GM12878 (cell line): ENCODE results near the gene COMMD1. TPM values are rescaled to one million over a fixed set of nuclear protein-coding genes. Genes with fewer than 3 reads are reported as not detected.
"Not testable (repeated sequence)": the region's sequence is repeated elsewhere in the genome, so short reads cannot be mapped to it uniquely, and the experiment has no call there.

Source experiments
- ATAC-seq: fragments of 200-7000 bp; cut with Tn5 transposase; 3 replicates; pipeline ENCODE4 v1.9.1; 2020; ENCODE audit warnings: mild to moderate bottlenecking, moderate library complexity
- BruUV-seq: library from RNA; stranded (reverse); fragments of 400-500 nt; replicated peaks from 2 replicates; lab custom pipeline; 2021; lab: Mats Ljungman, UMichigan
- CTCF ChIA-PET: fragments of 300-600 bp; sonication (Branson Sonifier 250); formaldehyde crosslinking; extraction: SDS; loops from one replicate; lab custom pipeline; 2021; ENCODE audit warnings: inconsistent platforms; lab: Yijun Ruan, JAX
- POLR2A ChIA-PET: fragments of 350-600 bp; formaldehyde crosslinking; extraction: SDS; loops from one replicate; lab custom pipeline; 2021; ENCODE audit warnings: inconsistent platforms; lab: Charles Lee
- RAD21 ChIA-PET: fragments of 300-600 bp; sonication (Branson Sonifier 250); formaldehyde crosslinking; loops from one replicate; lab custom pipeline; 2023; ENCODE audit warnings: antibody characterized with exemption; ENCODE audit not compliant: unreplicated experiment; lab: Charles Lee
- SMC1A ChIA-PET: fragments of 300-600 bp; sonication (Branson Sonifier 250); formaldehyde crosslinking; loops from one replicate; lab custom pipeline; 2023; ENCODE audit not compliant: unreplicated experiment, uncharacterized antibody; lab: Charles Lee
- DNase-seq: peaks from one replicate; pipeline ENCODE4 v3.0.0-alpha.2; 2011; ENCODE audit warnings: low read depth, low spot score
- FAIRE-seq: peaks from 3 replicates; lab custom pipeline; 2011; peaks lifted over from hg19 to GRCh38; lab: Jason Lieb, UNC
- H2AFZ ChIP-seq: 2 replicates; pipeline ENCODE4 v1.6.0; 2011; ENCODE audit warnings: low read depth, low read length, control low read depth; ENCODE audit not compliant: control insufficient read depth
- H3K27ac ChIP-seq: 2 replicates; pipeline ENCODE4 v1.5.1; 2011; ENCODE audit warnings: control low read depth; ENCODE audit not compliant: control insufficient read depth, insufficient read depth
- H3K27me3 ChIP-seq, 2 experiments: replicated peaks in 1 of 2; 2 replicates each; pipeline versions ENCODE4 v1.6.0 to v1.6.1; 2011; ENCODE audit warnings: low read length in 1 of 2; ENCODE audit not compliant: control insufficient read depth in 2 of 2, insufficient read depth in 2 of 2
- H3K36me3 ChIP-seq, 2 experiments: 2 replicates each; pipeline ENCODE4 v1.5.1; 2011; ENCODE audit warnings: low read length in 1 of 2; ENCODE audit not compliant: control insufficient read depth in 2 of 2, insufficient read depth in 2 of 2
- H3K4me1 ChIP-seq: 2 replicates; pipeline ENCODE4 v1.6.1; 2011; ENCODE audit warnings: mild to moderate bottlenecking, low read length, moderate library complexity, mixed read lengths; ENCODE audit not compliant: control insufficient read depth, insufficient read depth
- H3K4me2 ChIP-seq: 2 replicates; pipeline ENCODE4 v1.6.0; 2011; ENCODE audit warnings: control low read depth; ENCODE audit not compliant: control insufficient read depth, insufficient read depth
- H3K4me3 ChIP-seq: fragments of 200-600 bp; sonication (generic); 2 replicates; pipeline ENCODE4 v1.5.1; 2016
- H3K79me2 ChIP-seq: 2 replicates; pipeline ENCODE4 v1.6.0; 2011; ENCODE audit warnings: low read length; ENCODE audit not compliant: control insufficient read depth, insufficient read depth
- H3K9ac ChIP-seq: 2 replicates; pipeline ENCODE4 v1.8.0; 2011; ENCODE audit warnings: low read length, control low read depth, mixed read lengths; ENCODE audit not compliant: control insufficient read depth, insufficient read depth
- H3K9me3 ChIP-seq: replicated peaks from 3 replicates; pipeline ENCODE4 v1.5.1; 2011; ENCODE audit warnings: mild to moderate bottlenecking, low read length; ENCODE audit not compliant: control insufficient read depth, insufficient read depth
- H4K20me1 ChIP-seq: 2 replicates; pipeline ENCODE4 v1.6.0; 2011; ENCODE audit not compliant: control insufficient read depth, insufficient read depth
- CBFB ChIP-seq: IDR thresholded peaks from 2 replicates; pipeline ENCODE4 v1.6.1; 2016; ENCODE audit warnings: antibody characterized with exemption, low read depth
- RAD51 ChIP-seq: fragments of 450-650 bp; IDR thresholded peaks from 2 replicates; pipeline ENCODE4 v1.6.1; 2016; ENCODE audit warnings: moderate library complexity, mild to moderate bottlenecking, inconsistent platforms
- SMAD5 ChIP-seq: IDR thresholded peaks from 2 replicates; pipeline ENCODE4 v1.6.1; 2016; ENCODE audit warnings: antibody characterized with exemption, low read depth
- WGBS: methylation state at CpG from one replicate; pipeline ENCODE4 v1.1.6; 2016; ENCODE audit warnings: low lambda C conversion rate; ENCODE audit not compliant: insufficient replicate concordance, insufficient coverage; ENCODE audit errors: missing lambda C conversion rate; 5-methylcytosine and 5-hydroxymethylcytosine counted together
- in situ Hi-C: fragments of 300-500 bp; cut with MboI; formaldehyde crosslinking; loops from 9 replicates; pipeline ENCODE4 v1.14.3; 2018; ENCODE audit warnings: mixed read lengths
- intact Hi-C: fragments of 100-400 bp; cut with micrococcal nuclease; formaldehyde crosslinking; loops from one replicate; pipeline ENCODE4 v1.14.2; 2022; ENCODE audit not compliant: unreplicated experiment
- polyA plus RNA-seq, 11 experiments: library from polyadenylated mRNA; depleted of rRNA in 4 of 11; unstranded in 6 of 11; stranded (reverse) in 5 of 11; fragments of >200 nt; fragmentation: Nextera tagmentation in 4 of 11; fragmentation: Illumina TruSeq in 1 of 11; extraction: Ambion mirVana in 4 of 11; extraction: Trizol in 1 of 11; gene quantifications; 1 replicate in 1 of 11; 2 replicates in 10 of 11; pipeline versions ENCODE4 v1.2.1 to v1.2.3, GENCODE V29; 2011 to 2016; ENCODE audit warnings: inconsistent platforms in 2 of 11, missing spikeins in 2 of 11, low read depth in 1 of 11
- total RNA-seq, 4 experiments: library from RNA; depleted of rRNA in 3 of 4; stranded (reverse); fragments of >200 nt in 3 of 4; fragmentation: Illumina TruSeq in 1 of 4; extraction: Trizol in 1 of 4; gene quantifications; 2 replicates each; pipeline versions ENCODE4 v1.2.1 to v1.2.3, GENCODE V29; 2013 to 2021

The COMMD1 gene
- total and polyA plus RNA-seq, 10 of the 15 experiments (the other 5 are each of a cell fraction or from before 2014, with no cell fraction given) = 39.7 to 210 (median 53.7) TPM

- FAIRE-seq, H3K4me1 ChIP-seq, BruUV-seq, H3K36me3 ChIP-seq, H3K9ac ChIP-seq, H3K27me3 ChIP-seq, CTCF ChIA-PET, intact Hi-C loops, H3K27ac ChIP-seq, H2AFZ ChIP-seq, H3K4me2 ChIP-seq, ATAC-seq, in situ Hi-C loops, H3K9me3 ChIP-seq, H3K79me2 ChIP-seq, H3K4me3 ChIP-seq, H4K20me1 ChIP-seq, DNase-seq: not testable (repeated sequence)
- ChIA-PET RAD21 (interaction anchor here (1.3 to 2.4 kb wide), 3 partner anchors 10 to 37 kb away, joined by 3 to 10 read pairs (median 3); no protein-coding TSS in a partner anchor), POLR2A (interaction anchor here (0.6 to 1.0 kb wide), 2 partner anchors 9 to 115 kb away, joined by 3 read pairs; no protein-coding TSS in a partner anchor), SMC1A (interaction anchor here (1.0 to 2.3 kb wide), 4 partner anchors 18 to 80 kb away, joined by 3 to 5 read pairs (median 3); no protein-coding TSS in a partner anchor)
- 100% methylated on average over 5 of the region's 5 CpGs for WGBS
Observed at GRCh38 chr2:62004428-62004827, 99.0 kb downstream of the COMMD1 start.

GRCh38 chr2:62007555-62007954 lies 102.1 kb downstream of the COMMD1 start:
- BruUV-seq = no TSS peak
- WGBS = 98% methylated on average over 3 of the region's 3 CpGs
- Histone ChIP-seq H3K9ac (no peak overlapping the region), H3K27ac (no peak overlapping the region), H3K9me3 (no peaks in the 10 kb centered on the region), H2AFZ (no peak overlapping the region), H3K4me3 (no peak overlapping the region), H4K20me1 (no peaks in the 10 kb centered on the region), H3K4me1 (peaks cover 8% of the 10 kb centered on the region; the same call in 1 of the 2 replicates), H3K36me3 (peaks cover 0 to 4% of the 10 kb centered on the region in 2 experiments; a peak in 1 of 4 replicates), H3K27me3 (no peaks in the 10 kb centered on the region), H3K79me2 (no peaks in the 10 kb centered on the region), H3K4me2 (no peak overlapping the region)
- POLR2A ChIA-PET = interaction anchor here (0.6 kb wide), 3 partner anchors 37 to 54 kb away, joined by 3 to 4 read pairs (median 3); no protein-coding TSS in a partner anchor
- RAD21 ChIA-PET = interaction anchor here (1.5 kb wide), 1 partner anchor 13 kb away, joined by 7 read pairs; no protein-coding TSS in a partner anchor
- intact Hi-C loops (no loop called here), in situ Hi-C loops (no loop called here)
- TF ChIP-seq SMAD5 (no peak), RAD51 (no peak), CBFB (no peak)
- ATAC-seq (no peak), FAIRE-seq (no peak), DNase-seq (no peak)
- SMC1A ChIA-PET = interaction anchor here (0.8 to 4.0 kb wide), 7 partner anchors 8 to 68 kb away, joined by 3 to 38 read pairs (median 5); no protein-coding TSS in a partner anchor
- CTCF ChIA-PET = interaction anchor here (0.6 to 5.6 kb wide), 7 partner anchors 9 to 404 kb away, joined by 3 to 40 read pairs (median 3); no protein-coding TSS in a partner anchor
